H4 (cell line): ENCODE measurements around the gene UBTD2. TPM values are rescaled to one million over a fixed set of nuclear protein-coding genes. Genes with fewer than 3 reads are reported as not detected.
"Not testable (repeated sequence)": the region's sequence is repeated elsewhere in the genome, so short reads cannot be mapped to it uniquely, and the experiment has no call there.

Experiments
- DNase-seq: peaks from one replicate; pipeline ENCODE4 v3.0.0-alpha.2; 2015; ENCODE audit warnings: low spot score
- total RNA-seq: library from RNA; depleted of rRNA; stranded (reverse); fragments of >200 nt; shearing (Covaris generic); gene quantifications from 2 replicates; pipeline ENCODE4 v1.2.3, GENCODE V29; 2014

Gene UBTD2
- total RNA-seq, 1 experiment from 2014 or later: 34.8 TPM

DNA sequence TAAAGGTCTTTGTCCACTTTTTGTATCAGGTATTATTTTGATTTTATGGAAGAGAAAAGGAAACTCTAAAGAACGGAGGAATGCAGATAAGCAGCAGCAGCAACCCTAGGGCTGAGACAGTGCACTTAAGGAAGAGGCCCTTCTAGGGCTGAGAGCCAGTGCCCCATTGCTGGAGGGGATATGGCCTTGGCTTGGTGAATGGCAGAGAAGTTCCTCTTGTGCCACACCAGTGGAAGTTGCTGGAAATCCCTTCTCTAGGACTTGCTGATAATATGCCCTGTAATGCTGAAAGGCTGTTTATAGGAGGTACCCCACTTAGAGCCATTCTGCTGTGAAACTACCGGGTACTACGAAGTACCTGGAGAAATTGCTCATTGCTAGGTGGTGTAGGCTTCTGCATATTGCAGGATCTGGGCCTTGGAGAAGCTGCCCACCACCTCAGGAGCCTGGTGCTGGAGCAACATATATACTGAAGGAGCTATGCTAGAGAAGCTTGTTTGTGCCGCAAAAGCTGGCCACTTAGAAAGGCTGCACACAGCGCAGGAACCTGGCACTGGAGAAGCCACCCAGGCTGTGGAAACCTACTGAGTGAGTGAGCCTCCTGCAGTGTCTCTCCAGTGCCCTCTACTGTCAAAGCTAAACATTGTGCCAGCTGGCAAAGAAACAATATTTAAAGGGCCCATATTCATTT is 9.6 kb upstream of the UBTD2 start:
- peak; percentile 77 for DNase-seq

DNA sequence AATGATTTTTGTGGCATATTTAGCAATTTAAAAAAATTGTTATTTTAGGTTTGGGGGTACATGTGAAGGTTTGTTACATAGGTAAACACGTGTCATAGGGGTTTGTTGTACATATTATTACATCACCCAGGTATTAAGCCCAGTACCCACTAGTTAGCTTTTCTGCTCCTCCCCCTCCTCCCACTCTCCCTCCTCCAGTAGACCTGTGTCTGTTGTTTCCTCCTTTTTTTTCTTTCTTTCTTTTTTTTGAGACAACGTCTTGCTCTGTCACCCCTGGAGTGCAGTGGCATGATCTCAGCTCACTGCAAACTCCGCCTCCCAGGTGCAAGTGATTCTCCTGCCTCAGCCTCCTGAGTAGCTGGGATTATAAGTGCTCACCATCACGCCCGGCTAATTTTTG is 8.3 kb upstream of the UBTD2 start:
- DNase-seq: not testable (repeated sequence)

DNA sequence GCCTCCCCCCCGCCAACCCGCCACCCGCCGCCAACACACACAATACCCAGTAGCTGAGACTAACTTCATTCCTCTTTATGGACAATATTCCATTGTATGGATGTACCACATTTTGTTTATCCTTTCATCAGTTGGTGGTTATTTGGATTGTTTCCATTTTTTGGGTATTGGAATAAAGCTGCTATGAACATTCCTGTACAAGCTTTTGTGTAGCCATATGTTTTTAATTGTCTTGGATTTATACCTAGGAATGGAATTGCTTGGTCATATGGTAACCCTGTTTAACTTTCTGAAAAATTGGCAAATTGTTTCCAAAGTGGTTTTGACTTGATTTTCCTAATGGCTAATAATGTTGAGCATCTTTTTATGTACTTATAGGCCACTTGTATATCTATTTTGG is 4.9 kb upstream of the UBTD2 start:
- no peak for DNase-seq

DNA sequence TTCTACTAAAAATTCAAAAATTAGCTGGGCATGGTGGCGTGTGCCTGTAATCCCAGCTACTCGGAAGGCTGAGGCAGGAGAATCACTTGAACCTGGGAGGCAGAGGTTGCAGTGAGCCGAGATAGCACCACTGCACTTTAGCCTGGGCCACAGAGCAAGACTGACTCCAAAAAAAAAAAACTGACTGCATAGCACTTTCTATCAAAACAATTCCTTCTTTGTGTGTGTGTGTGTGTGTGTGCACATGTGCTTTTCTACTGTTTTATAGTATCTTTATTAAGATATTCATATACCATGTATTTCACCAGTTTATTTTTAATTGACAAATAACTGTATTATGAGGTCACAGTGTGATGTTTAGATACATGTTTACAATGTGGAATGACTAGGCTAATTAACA is 3.6 kb upstream of the UBTD2 start:
- DNase-seq: not testable (repeated sequence)

DNA sequence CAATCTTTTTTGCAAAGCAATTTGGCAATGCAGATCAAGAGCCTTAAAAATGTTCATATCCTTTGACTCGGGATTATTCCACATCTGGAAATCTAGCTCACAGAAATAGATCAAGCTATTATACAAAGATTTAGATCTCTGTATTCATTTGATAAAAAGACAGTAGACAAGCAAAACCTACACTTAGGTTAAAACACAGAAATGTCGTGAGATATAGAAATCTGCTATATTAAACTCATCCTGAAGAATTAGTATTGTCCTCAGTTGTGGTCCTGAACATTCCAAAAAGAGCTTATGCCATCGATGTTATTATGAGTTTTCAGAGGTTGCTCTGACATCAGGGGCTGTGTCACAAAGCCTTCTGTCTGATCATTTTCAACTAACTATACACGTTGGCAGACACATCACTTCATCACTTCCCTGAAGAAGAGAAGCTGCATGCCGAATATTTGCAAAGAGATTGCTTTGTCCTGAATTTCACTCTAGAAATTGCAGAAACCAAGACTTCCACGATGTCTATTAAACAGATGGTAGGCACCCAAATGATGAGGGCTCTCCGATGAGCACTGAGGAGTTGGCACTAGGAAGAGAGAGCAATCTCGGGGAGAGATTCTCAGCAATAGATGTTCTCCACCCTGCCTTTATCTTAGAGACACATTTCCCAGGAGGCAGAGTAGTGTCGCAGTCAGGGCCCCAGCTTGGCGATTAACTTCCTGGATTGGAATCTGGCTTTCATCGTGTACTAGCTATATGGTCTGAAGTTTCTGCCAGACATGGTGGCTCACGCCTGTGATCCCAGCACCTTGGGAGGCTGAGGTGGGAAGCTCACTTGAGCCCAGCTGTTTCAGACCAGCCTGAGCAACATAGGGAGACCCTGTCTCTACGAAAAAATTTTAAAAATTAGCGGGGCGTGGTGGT is 1.9 kb upstream of the UBTD2 start:
- no peak for DNase-seq

DNA sequence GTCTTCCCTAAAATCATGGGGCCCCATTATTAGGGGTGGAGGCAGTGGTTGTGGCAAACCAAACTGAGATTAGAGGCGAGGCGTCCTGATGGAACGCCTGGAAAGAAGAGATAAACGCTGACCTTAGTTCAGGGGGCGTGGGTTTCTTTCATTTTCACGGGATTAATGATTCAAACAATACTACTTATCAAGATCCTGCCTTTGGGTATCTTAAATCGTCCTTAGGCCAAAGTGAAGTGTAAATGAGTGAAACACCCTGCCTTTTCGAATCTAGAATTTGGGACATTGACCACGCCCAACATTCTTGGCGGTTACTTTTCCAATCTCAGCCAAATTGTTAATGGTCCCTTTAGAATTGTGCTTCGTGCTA is 1.0 kb upstream of the UBTD2 start:
- DNase-seq: no peak

DNA sequence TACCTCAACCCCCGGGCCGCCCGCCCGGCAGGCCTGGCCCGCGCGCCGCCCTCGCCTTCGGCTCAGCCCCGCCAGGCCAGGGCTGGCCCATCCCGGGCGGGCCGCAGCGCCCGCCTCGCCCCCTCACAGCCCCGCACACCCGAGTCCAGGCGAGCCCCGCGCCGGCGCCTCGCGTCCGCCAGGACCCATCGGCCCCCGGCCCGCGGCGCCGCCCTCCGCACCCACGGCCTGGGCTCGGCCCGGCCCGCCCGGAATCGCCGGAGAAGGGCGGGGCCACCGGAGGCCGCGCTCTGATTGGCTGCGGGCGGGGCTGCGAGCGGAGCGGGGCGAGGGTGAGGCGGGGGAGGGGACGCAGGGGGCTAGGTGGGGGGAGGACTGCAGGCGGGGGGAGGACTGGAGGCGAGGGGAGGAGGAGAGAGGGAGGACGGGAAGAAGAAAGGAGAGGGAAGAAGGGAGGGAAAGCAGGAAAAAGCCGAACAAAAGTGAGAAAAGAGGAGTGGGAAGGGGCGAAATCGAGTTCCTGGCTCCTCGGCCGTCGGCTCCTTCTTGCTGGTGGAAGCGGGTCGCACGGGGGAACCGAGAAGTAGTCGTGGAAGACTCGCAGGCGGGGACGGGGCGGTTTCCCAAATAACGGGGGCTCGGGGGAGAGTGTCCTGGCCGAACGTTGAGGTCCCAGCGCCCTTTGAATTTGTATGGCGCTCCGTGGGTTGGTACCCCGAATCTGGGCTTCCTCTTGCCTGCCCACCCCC is 472 bp upstream of the UBTD2 start:
- DNase-seq: peak; percentile 63

DNA sequence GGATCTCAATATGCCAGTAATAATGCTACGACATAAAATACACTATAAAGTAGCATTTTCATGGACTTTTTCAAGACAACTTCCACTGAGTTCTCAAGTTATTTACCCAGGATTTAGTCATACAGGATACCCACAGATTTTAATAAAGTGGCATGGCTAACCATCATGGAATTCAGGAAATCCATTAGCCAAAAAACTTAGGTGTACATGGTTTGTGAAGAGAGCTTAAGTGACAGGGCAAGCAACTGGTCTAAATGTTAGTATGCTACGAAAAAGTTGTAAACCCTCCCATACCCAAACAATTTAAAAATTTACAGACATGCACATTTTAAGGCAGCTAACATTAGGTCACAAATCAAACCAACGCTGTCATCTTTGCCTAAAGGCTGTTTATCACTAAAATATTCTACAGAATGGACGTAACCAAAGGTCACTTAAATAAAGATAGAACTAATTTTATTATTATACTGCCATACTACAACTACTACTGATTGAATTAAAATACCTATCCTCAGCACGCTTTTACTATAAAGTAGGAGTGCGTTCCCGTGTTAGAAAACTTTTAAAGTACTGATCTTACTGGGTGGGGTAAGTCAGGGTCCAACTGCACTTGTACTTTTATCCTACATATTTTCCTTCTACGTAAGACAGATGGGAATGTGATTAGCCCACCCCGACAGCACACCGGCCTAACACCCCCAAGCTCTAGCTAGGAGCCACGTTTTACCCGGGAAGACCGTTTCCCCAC is 1.1 kb downstream of the UBTD2 start:
- no peak for DNase-seq

DNA sequence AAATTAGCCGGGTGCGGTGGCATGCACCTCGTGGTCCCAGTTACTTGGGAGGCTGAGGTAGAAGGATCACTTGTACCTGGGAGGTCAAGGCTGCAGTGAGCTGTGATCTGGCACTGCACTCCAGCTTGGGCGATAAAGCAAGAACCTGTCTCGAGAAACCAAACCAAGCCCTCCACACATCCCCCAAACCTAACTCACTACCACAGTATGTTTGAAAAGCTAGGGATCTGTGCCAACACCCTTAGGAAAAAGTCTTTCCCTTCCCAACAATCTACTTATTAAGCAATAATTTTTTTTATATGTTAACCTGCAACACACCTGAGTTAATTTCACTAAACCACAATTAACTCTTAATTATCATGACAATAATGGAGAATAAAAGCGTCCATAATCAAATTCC is 2.2 kb downstream of the UBTD2 start:
- DNase-seq: no peak

DNA sequence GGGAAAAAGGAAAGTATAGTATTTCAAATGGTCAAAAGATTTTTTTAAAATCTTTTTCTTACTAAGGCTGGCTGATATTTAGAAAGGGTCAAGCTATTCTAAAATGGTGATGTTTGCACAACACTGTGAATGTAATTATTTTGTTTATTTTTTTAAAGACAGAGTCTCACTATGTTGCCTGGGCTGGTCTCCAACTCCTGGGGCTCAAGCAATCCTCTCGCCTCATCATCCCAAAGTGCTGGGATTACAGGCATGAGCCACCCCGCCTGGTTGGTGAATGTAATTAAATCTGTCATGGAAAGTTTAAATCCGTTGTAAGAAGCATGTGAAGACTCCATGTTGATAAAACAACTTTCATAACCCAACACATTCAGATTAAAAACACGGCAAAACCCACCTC is 2.6 kb downstream of the UBTD2 start:
- DNase-seq: peak; percentile 74

DNA sequence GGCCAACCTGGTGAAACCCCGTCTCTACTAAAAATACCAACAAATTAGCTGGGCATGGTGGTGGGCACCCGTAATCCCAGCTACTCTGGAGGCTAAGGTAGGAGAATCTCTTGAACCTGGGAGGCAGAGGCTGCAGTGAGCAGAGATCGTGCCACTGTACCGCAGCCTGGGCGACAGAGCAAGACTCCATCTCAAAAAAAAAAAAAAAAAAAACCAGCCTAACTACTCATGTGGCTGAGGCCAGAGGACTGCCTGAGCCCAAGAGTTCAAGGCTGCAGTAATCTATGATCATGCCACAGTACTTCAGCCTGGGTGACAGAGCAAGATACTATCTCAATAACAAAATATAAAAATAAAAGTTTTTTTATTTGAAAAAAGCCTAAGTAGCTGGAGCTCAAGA is 3.2 kb downstream of the UBTD2 start:
- DNase-seq: no peak

DNA sequence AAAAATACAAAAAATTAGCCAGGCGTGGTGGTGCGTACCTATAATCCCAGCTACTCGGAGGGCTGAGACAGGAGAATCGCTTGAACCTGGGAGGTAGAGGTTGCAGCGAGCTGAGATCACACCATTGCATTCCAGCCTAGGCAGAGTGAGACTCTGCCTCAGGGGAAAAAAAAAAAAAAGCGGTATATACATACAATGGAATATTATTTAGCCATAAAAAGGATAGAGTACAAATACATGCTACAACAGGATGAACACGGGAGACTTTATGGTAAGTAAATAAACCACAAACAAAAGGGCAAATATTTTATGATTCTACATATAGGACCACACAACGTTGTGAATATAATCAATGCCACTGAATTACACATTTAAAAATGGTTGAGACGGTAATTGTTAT is 5.2 kb downstream of the UBTD2 start:
- no peak for DNase-seq

DNA sequence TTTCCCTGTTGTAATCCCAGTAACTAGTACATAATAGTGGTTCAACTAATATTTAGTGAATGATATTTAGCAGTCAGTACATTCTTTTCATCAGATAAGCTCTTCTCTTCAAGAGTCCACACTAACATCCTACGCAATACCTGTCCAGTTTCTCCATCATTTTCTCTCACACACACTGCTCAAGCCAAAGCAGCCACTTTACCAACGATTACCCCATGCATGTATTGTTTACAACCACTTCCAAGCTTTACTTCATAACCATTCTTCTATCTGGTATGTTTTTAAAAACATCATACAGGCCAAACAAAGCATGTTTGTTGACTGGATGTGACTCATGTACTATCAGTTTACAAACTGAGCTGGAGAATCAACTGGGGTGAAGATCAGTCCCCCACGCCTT is 7.3 kb downstream of the UBTD2 start:
- peak; percentile 69 for DNase-seq

DNA sequence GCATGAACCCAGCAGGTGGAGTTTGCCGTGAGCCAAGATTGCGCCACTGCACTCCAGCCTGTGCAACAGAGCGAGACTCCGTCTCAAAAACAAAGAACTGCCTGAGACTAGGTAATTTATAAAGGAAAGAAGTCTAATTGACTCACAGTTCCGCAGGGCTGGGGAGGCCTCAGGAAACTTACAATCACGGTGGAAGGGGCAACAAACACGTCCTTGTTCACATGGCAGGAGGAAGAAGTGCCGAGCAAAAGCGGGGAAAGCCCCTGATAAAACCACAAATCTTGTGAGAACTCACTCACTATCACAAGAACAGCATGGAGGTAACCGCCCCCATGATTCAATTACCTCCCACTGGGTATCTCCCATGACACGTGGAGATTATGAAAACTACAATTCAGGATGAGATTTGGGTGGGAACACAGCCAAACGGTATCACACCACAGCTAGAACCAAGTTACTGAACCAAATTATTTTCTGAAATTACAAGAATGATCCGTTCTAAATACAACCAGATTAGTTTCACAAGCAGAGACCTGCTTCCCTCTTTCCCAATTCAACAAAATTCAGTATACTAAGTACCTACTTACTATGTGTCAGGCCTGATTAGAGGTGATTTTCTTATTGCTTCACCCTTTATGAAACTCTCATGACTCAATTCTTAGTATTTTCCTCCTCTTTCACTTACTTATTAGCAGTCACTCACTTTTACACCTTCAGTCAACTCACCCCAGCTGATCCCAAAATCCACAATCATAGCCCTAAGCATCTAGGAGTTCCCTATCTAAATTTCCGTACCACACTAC is 8.4 kb downstream of the UBTD2 start:
- DNase-seq: no peak

DNA sequence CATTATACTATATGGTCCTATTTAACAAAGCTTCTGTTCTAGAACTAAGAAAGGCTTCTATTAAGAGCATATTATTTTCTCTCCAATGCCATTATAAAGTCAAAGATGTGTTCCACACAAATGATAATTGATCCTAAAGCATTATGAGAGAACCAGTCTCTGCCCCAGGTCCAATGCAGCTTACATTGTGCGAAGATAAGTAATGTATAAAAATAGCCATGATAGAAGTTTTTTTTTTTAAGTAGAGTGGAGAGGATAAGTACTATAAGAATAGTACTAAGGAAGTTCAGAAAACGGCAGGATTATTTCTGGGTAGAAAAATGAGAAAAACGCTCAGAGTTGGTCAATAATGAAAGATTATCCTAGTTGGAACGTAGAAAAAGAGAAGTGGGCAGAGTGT is 15.6 kb downstream of the UBTD2 start:
- DNase-seq: no peak

DNA sequence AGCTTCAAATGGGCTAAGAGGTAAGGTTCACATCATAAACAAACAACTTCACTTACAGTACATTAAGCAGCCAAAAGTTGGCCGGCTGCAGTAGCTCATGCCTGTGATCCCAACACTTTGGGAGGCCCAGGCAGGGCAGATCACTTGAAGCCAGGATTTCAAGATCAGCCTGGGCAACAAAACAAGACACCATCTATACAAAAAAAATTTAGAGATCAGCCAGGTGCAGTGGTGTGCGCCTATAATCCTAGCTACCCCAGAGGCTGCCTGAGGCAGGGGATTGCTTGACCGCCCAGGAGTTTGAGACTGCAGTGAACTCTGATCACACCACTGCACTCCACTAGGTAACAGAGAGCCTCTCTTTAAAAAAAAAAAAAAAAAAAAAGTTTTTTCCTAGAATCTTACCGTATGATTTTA is 16.9 kb downstream of the UBTD2 start:
- no peak for DNase-seq

DNA sequence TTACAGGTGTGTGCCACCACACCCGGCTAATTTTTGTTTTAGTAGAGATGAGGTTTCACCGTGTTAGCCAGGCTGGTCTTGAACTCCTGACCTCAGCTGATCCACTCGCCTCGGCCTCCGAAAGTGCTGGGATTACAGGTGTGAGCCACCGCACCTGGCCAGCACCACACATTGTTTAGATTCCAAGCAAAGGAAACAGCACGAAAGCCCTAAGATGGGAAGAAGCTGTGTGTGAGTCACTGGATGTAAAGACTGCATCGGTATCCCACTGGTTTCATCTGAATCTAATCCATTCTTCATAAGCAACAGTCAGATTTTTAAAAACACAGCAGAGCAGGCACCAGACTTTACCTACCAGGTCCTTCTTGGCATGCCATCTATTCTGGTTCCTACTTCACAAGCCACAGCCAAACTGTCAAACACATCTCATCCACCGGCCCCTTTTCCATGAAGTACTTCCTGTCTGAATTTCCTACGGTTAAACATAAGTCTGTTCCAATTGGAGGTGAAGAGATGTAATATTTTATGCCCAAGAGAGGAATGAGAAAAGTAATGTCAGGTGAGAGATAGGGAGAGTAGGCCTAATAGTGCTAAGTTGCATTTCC is 17.4 kb downstream of the UBTD2 start:
- DNase-seq: no peak

DNA sequence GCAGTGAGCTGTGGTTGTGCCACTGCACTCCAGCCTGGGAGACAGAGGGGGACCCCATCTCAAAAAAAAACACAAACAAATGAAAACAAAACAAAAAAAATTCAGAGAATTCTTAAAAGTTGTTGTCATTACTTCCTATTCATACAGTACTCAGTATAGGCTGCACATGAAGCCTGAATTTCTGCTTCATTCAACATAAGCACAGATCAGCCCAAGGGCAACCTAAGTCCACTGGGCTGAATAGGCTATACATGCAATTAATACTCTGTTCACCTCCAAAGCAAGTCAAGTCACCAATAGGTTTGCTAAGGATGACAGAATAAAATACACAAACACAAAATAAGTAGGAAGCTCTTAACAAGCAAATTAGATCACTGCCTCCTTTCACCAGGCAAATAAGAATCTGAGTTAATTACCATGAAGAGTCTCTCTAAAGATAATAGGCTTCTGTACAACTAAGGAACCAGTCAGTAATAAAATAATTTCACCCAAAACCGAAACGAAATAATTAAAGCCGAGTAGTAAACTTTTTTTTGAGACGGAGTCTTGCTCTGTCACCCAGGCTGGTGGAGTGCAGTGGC is 18.7 kb downstream of the UBTD2 start:
- DNase-seq: no peak

DNA sequence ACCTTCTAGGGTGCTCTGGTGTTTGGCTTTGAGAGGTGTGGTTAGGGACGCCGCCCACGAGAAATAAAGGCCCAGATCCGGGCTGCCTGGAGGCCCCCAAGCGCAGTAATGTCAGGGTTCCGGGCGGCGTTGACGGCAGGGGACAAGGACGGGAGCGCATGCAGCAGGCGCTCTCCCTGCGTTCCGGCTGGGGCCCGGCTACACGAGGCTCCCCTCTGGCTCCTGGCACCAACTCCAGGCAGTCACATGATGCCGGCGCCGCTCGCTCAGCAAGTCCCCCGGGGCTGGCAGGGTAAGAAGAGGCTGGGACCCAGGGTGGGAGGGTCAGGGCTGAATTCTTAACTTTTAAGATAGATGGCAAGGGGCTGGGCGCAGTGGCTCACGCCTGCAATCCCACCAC is 28.1 kb downstream of the UBTD2 start:
- DNase-seq: no peak

DNA sequence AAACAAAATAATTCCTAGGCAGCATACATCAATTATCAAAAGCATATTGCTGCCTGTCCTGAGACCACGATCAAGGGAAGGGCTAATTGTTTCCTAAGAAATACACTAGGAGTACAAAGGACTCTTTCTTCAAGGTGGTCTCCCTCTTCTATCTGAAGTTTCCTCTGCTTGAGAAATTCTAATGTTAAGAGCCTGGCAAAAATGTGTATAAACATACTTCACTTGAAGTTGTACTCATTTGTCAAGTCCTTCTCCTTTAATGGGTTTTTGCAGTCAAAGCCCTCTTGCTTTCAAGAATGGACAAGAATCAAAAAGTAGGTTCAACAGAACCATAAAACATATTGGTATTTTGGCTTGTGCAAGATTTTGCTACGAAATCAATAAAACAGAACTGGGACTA is 31.1 kb downstream of the UBTD2 start:
- no peak for DNase-seq
